MCF 10A (cell line): Measurements from ENCODE around the gene H6PD. TPM values are rescaled to one million over a fixed set of nuclear protein-coding genes. Genes with fewer than 3 reads are reported as not detected.

Source experiments
- BruUV-seq: library from RNA; stranded (reverse); fragments of 400-500 nt; replicated peaks from 2 replicates; lab custom pipeline; 2021; lab: Mats Ljungman, UMichigan
- CTCF ChIA-PET: fragments of 300-600 bp; sonication (Branson Sonifier 250); formaldehyde crosslinking; extraction: SDS; loops from one replicate; lab custom pipeline; 2021; ENCODE audit warnings: antibody characterized with exemption, inconsistent platforms; lab: Yijun Ruan, JAX
- POLR2A ChIA-PET: fragments of 300-600, 350-650 bp; sonication (Branson Sonifier 250); formaldehyde crosslinking; extraction: SDS; loops from one replicate; lab custom pipeline; 2020; ENCODE audit warnings: antibody characterized with exemption, inconsistent platforms; lab: Yijun Ruan, JAX
- DNase-seq: peaks from one replicate; pipeline ENCODE4 v3.0.0-alpha.2; 2018; ENCODE audit not compliant: unreplicated experiment
- H3K27ac Mint-ChIP-seq: one replicate; pipeline ENCODE4 v1.8.0; 2022; ENCODE audit warnings: mild to moderate bottlenecking, low read depth, mixed read lengths; ENCODE audit not compliant: unreplicated experiment
- H3K27me3 Mint-ChIP-seq: one replicate; pipeline ENCODE4 v1.8.0; 2022; ENCODE audit warnings: mixed read lengths; ENCODE audit not compliant: insufficient read depth, unreplicated experiment
- H3K36me3 Mint-ChIP-seq: one replicate; pipeline ENCODE4 v1.8.0; 2022; ENCODE audit warnings: mild to moderate bottlenecking, moderate library complexity, mixed read lengths; ENCODE audit not compliant: insufficient read depth, unreplicated experiment
- H3K4me1 Mint-ChIP-seq: one replicate; pipeline ENCODE4 v1.8.0; 2022; ENCODE audit warnings: mixed read lengths; ENCODE audit not compliant: insufficient read depth, unreplicated experiment
- H3K4me3 Mint-ChIP-seq: one replicate; pipeline ENCODE4 v1.8.0; 2022; ENCODE audit warnings: mild to moderate bottlenecking, moderate library complexity, mixed read lengths; ENCODE audit not compliant: unreplicated experiment
- H3K9me3 Mint-ChIP-seq: one replicate; pipeline ENCODE4 v1.8.0; 2022; ENCODE audit warnings: mixed read lengths; ENCODE audit not compliant: unreplicated experiment
- CTCF ChIP-seq: fragments of 200-600 bp; IDR thresholded peaks from one replicate; pipeline ENCODE4 v1.8.0; 2022; ENCODE audit warnings: antibody characterized with exemption, mild to moderate bottlenecking; ENCODE audit not compliant: unreplicated experiment
- intact Hi-C: fragments of 100-400 bp; cut with micrococcal nuclease; formaldehyde crosslinking; loops from 2 replicates; pipeline ENCODE4 v1.14.1; 2022
- total RNA-seq: library from RNA; stranded (reverse); gene quantifications from 2 replicates; pipeline ENCODE4 v1.2.3, GENCODE V29; 2022

Gene H6PD
- total RNA-seq, 1 experiment from 2014 or later, result 23.6 TPM

- no peak for TF ChIP-seq CTCF
- peaks cover 9% of the 10 kb centered on the region for H3K27me3 Mint-ChIP-seq
- H3K4me3 Mint-ChIP-seq, result no peak overlapping the region
- intact Hi-C loops, result no loop called here
- H3K36me3 Mint-ChIP-seq, result peaks cover 13% of the 10 kb centered on the region
- H3K9me3 Mint-ChIP-seq, result no peaks in the 10 kb centered on the region
- no peak for DNase-seq
- ChIA-PET POLR2A (no interaction called here), CTCF (interaction anchor here (1.9 kb wide), 1 partner anchor 10 kb away, joined by 11 read pairs; no protein-coding TSS in a partner anchor)
- H3K4me1 Mint-ChIP-seq, result peaks cover 15% of the 10 kb centered on the region
- H3K27ac Mint-ChIP-seq, result no peak overlapping the region
- no TSS peak for BruUV-seq
Observed at GRCh38 chr1:9190234-9190633, 44.3 kb upstream of the H6PD start.

DNA sequence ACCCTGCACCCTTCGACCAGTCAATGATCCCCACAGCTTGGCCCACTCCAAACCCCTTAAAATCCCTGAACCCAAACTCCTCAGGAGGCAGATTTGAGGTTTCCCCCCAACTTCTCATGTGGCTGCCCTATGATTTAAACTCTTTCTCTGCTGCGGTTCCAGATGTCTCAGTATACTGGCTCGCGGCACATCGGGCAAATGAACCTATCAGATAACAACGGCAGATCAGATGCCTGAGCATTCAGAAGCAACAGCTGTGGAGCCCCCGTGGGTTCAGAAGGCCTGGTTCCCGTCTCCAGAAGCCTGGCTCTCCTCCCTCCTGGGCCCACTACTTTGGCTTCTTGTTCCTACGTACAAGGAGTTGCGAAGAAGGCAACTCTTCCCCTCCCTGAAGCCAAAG is 43.3 kb upstream of the H6PD start:
- peaks cover 22% of the 10 kb centered on the region for H3K4me1 Mint-ChIP-seq
- intact Hi-C loops, result no loop called here
- no peak overlapping the region for H3K27ac Mint-ChIP-seq
- H3K4me3 Mint-ChIP-seq, result no peak overlapping the region
- no TSS peak for BruUV-seq
- peaks cover 9% of the 10 kb centered on the region for H3K27me3 Mint-ChIP-seq
- POLR2A ChIA-PET, result no interaction called here
- H3K36me3 Mint-ChIP-seq, result peaks cover 8% of the 10 kb centered on the region
- no peak for TF ChIP-seq CTCF
- H3K9me3 Mint-ChIP-seq, result no peaks in the 10 kb centered on the region
- CTCF ChIA-PET, result interaction anchor here (0.6 to 1.9 kb wide), 2 partner anchors 11 to 66 kb away, joined by 3 to 11 read pairs; no protein-coding TSS in a partner anchor
- DNase-seq, result no peak

DNA sequence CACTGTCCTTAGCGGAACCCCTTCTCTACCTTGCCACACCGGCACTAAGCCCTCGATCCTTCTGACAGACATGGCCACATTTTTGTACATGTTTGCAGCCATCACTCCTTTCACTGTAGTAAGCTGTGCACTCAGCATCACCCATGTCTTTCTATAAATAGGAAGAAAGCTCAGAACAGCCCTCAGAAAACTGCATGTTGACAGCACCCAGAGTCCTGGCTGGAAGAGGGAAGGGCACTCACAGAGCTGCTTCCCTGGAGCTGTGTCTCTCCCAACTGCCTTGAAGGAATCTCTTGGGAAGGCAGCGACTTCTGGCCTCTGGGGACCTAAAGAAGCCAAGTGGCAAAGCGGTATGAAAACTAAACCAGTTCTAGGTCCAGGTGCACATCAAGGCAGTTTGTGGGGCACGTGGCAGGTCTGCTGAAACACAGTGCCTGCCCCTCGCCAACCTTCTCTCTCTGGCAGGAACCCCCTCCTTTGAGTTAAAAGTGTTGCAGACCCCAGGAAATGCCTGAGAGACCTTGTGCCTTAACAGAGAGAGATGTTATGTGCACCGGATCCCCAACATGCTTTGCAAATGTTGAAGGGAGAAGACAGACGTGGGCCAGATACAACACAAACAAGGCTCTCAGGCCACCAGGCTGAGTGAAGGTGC is 41.9 kb upstream of the H6PD start:
- TF ChIP-seq CTCF, result no peak
- Mint-ChIP-seq H3K27ac (no peak overlapping the region), H3K4me3 (no peak overlapping the region), H3K36me3 (peaks cover 8% of the 10 kb centered on the region), H3K4me1 (peaks cover 30% of the 10 kb centered on the region), H3K9me3 (no peaks in the 10 kb centered on the region), H3K27me3 (peaks cover 9% of the 10 kb centered on the region)
- ChIA-PET CTCF (no interaction called here), POLR2A (interaction anchor here (1.0 to 2.6 kb wide), 2 partner anchors 10 to 179 kb away, joined by 5 to 16 read pairs; no protein-coding TSS in a partner anchor)
- no TSS peak for BruUV-seq
- no peak for DNase-seq
- intact Hi-C loops, result no loop called here

GRCh38 chr1:9193233-9193625 is 41.3 kb upstream of the H6PD start:
- POLR2A ChIA-PET, result interaction anchor here (0.7 to 2.6 kb wide), 4 partner anchors 11 to 180 kb away, joined by 3 to 16 read pairs (median 4); no protein-coding TSS in a partner anchor

More at GRCh38 chr1:9193233-9193625, 41.3 kb upstream of the H6PD start:
- no TSS peak for BruUV-seq
- peak; percentile 57 for DNase-seq
- Mint-ChIP-seq H3K36me3 (peaks cover 8% of the 10 kb centered on the region), H3K27ac (no peak overlapping the region), H3K4me3 (no peak overlapping the region), H3K9me3 (no peaks in the 10 kb centered on the region), H3K4me1 (peaks cover 30% of the 10 kb centered on the region), H3K27me3 (peaks cover 9% of the 10 kb centered on the region)
- CTCF ChIA-PET, result interaction anchor here (1.2 to 1.9 kb wide), 2 partner anchors 51 to 82 kb away, joined by 3 to 6 read pairs; no protein-coding TSS in a partner anchor
- intact Hi-C loops, result no loop called here
- no peak for TF ChIP-seq CTCF
